A549 (cell line): ENCODE results near the gene CAMTA1. TPM values are rescaled to one million over a fixed set of nuclear protein-coding genes. Genes with fewer than 3 reads are reported as not detected.

ENCODE experiments used
- ATAC-seq, 2 experiments: fragments of 200-7000 bp in 1 of 2; fragments of >200 bp in 1 of 2; cut with Nextera tagmentation in 1 of 2; cut with Tn5 transposase in 1 of 2; 3 replicates each; pipeline versions ENCODE4 v1.8.0 to v1.9.1; 2018 to 2020; ENCODE audit warnings: mild to moderate bottlenecking in 1 of 2, moderate library complexity in 1 of 2
- CTCF ChIA-PET: fragments of 300-600 bp; sonication (Branson Sonifier 250); formaldehyde crosslinking; extraction: SDS; loops from one replicate; lab custom pipeline; 2021; ENCODE audit warnings: antibody characterized with exemption, inconsistent platforms; lab: Yijun Ruan, JAX
- POLR2A ChIA-PET: fragments of 350-600 bp; formaldehyde crosslinking; extraction: SDS; loops from one replicate; lab custom pipeline; 2021; ENCODE audit warnings: antibody characterized with exemption, inconsistent platforms; lab: Yijun Ruan, JAX
- DNase-seq, 2 experiments: peaks; one replicate each; pipeline versions ENCODE4 v3.0.0 to v3.0.0-alpha.2; 2011 to 2016; ENCODE audit warnings: low read depth in 1 of 2, low spot score in 1 of 2
- FAIRE-seq: peaks from 2 replicates; lab custom pipeline; 2011; peaks lifted over from hg19 to GRCh38; lab: Jason Lieb, UNC
- H3K27ac ChIP-seq, 2 experiments: fragments of >200 bp; sonication (Bioruptor Twin); formaldehyde crosslinking; 3 replicates each; pipeline ENCODE4 v1.5.1; 2016 to 2017
- H3K4me1 ChIP-seq: fragments of >200 bp; sonication (Bioruptor Twin); formaldehyde crosslinking; 3 replicates; pipeline ENCODE4 v1.6.1; 2016
- H3K4me2 ChIP-seq: fragments of >200 bp; sonication (Bioruptor Twin); formaldehyde crosslinking; 3 replicates; pipeline ENCODE4 v1.6.1; 2016
- H3K4me3 ChIP-seq: fragments of >200 bp; sonication (Bioruptor Twin); formaldehyde crosslinking; 3 replicates; pipeline ENCODE4 v1.5.1; 2016
- H3K9me3 ChIP-seq: fragments of >200 bp; sonication (Bioruptor Twin); formaldehyde crosslinking; 3 replicates; pipeline ENCODE4 v1.6.1; 2016
- ATOH8 ChIP-seq: fragments of 250-450 bp; sonication (Bioruptor Pico); IDR thresholded peaks from 2 replicates; pipeline ENCODE4 v1.5.0; 2020; ENCODE audit warnings: low read depth, mild to moderate bottlenecking, moderate library complexity
- CBX2 ChIP-seq: fragments of 200-600 bp; sonication (generic); IDR thresholded peaks from 2 replicates; pipeline ENCODE4 v1.6.1; 2016; ENCODE audit warnings: low read depth, mild to moderate bottlenecking, borderline replicate concordance
- CBX8 ChIP-seq: fragments of 200-600 bp; sonication (generic); IDR thresholded peaks from 2 replicates; pipeline ENCODE4 v1.6.1; 2016
- E2F6 ChIP-seq: IDR thresholded peaks from 2 replicates; pipeline ENCODE4 v1.6.1; 2012; ENCODE audit warnings: low read depth, borderline replicate concordance
- ELK1 ChIP-seq: fragments of 150-350 bp; IDR thresholded peaks from 2 replicates; pipeline ENCODE4 v1.6.1; 2014; ENCODE audit warnings: low read depth, mild to moderate bottlenecking, low read length
- ESRRA ChIP-seq: fragments of 150-350 bp; IDR thresholded peaks from 2 replicates; pipeline ENCODE4 v1.6.1; 2014; ENCODE audit warnings: mild to moderate bottlenecking, low read length, borderline replicate concordance
- FOSB ChIP-seq: fragments of 250-450 bp; sonication (Bioruptor Pico); IDR thresholded peaks from 2 replicates; pipeline ENCODE4 v1.5.0; 2020; ENCODE audit warnings: mild to moderate bottlenecking, moderate library complexity
- HOXA7 ChIP-seq: fragments of 250-450 bp; sonication (Bioruptor Pico); IDR thresholded peaks from 2 replicates; pipeline ENCODE4 v1.5.0; 2020; ENCODE audit warnings: mild to moderate bottlenecking, moderate library complexity
- JUNB ChIP-seq: fragments of >200 bp; sonication (Bioruptor Twin); formaldehyde crosslinking; IDR thresholded peaks from 2 replicates; pipeline ENCODE4 v1.6.1; 2016
- KDM1A ChIP-seq: fragments of 200-600 bp; sonication (generic); IDR thresholded peaks from 2 replicates; pipeline ENCODE4 v1.6.1; 2016; ENCODE audit warnings: low read depth, mild to moderate bottlenecking
- KDM5A ChIP-seq: fragments of 200-600 bp; sonication (generic); IDR thresholded peaks from 2 replicates; pipeline ENCODE4 v1.6.1; 2016; ENCODE audit warnings: antibody characterized with exemption, mild to moderate bottlenecking
- MAFK ChIP-seq: fragments of 450-650 bp; IDR thresholded peaks from 2 replicates; pipeline ENCODE4 v1.6.1; 2014; ENCODE audit not compliant: partially characterized antibody
- MAX ChIP-seq: IDR thresholded peaks from 2 replicates; pipeline ENCODE4 v1.6.1; 2012
- MAZ ChIP-seq: fragments of 150-350 bp; IDR thresholded peaks from 2 replicates; pipeline ENCODE4 v1.6.1; 2014; ENCODE audit warnings: antibody characterized with exemption, low read depth, low read length, borderline replicate concordance
- MYC ChIP-seq: IDR thresholded peaks from 2 replicates; pipeline ENCODE4 v1.6.1; 2012; ENCODE audit warnings: mild to moderate bottlenecking, inconsistent platforms, low read length, improper control_type of control experiment, borderline replicate concordance
- RAD21 ChIP-seq, 2 experiments: fragments of >200 bp in 1 of 2; sonication (Bioruptor Twin) in 1 of 2; formaldehyde crosslinking in 1 of 2; IDR thresholded peaks in 1 of 2; conservative IDR thresholded peaks in 1 of 2; 2 replicates in 1 of 2; 3 replicates in 1 of 2; pipeline ENCODE4 v1.6.1; 2012 to 2018; ENCODE audit warnings: inconsistent platforms in 1 of 2
- RNF2 ChIP-seq: fragments of 200-600 bp; sonication (generic); IDR thresholded peaks from 2 replicates; pipeline ENCODE4 v1.6.1; 2016; ENCODE audit warnings: low read depth, mild to moderate bottlenecking, antibody characterized with exemption, moderate library complexity, borderline replicate concordance
- SMC3 ChIP-seq: fragments of >200 bp; sonication (Bioruptor Twin); formaldehyde crosslinking; IDR thresholded peaks from 3 replicates; pipeline ENCODE4 v1.6.1; 2018; ENCODE audit warnings: inconsistent platforms
- SREBF2 ChIP-seq: fragments of 450-650 bp; IDR thresholded peaks from 2 replicates; pipeline ENCODE4 v1.6.1; 2014; ENCODE audit warnings: mild to moderate bottlenecking, moderate library complexity
- TFCP2L1 ChIP-seq: fragments of 250-450 bp; sonication (Bioruptor Pico); IDR thresholded peaks from 2 replicates; pipeline ENCODE4 v1.5.0; 2021; ENCODE audit warnings: mild to moderate bottlenecking
- ZFP36 ChIP-seq: fragments of 450-650 bp; IDR thresholded peaks from 2 replicates; pipeline ENCODE4 v1.6.1; 2014; ENCODE audit warnings: borderline replicate concordance; ENCODE audit not compliant: partially characterized antibody
- ZSCAN20 ChIP-seq: fragments of 250-450 bp; sonication (Bioruptor Pico); IDR thresholded peaks from 2 replicates; pipeline ENCODE4 v1.8.0; 2022; ENCODE audit warnings: mild to moderate bottlenecking, moderate library complexity
- WGBS: methylation state at CpG from one replicate; pipeline ENCODE4 v1.1.6; 2017; ENCODE audit errors: missing lambda C conversion rate; 5-methylcytosine and 5-hydroxymethylcytosine counted together
- polyA plus RNA-seq, 4 experiments: library from polyadenylated mRNA; depleted of rRNA in 3 of 4; stranded (reverse); fragments of >200 nt; fragmentation: RNase III in 1 of 4; extraction: RNeasy Plus Mini Kit Qiagen cat#74134 plus additional on column Dnase treatment in 1 of 4; gene quantifications; 2 replicates in 3 of 4; 3 replicates in 1 of 4; pipeline ENCODE4 v1.2.3, GENCODE V29; 2011 to 2017
- TF ChIP-seq, protein P1 (sequence below): fragments of 250-450 bp; sonication (Bioruptor Pico); IDR thresholded peaks from 2 replicates; pipeline ENCODE4 v1.5.0; 2021; ENCODE audit warnings: mild to moderate bottlenecking, moderate library complexity, borderline replicate concordance
- TF ChIP-seq, protein P2 (sequence below): fragments of 200-600 bp; sonication (generic); IDR thresholded peaks from 2 replicates; pipeline ENCODE4 v1.6.1; 2016; ENCODE audit warnings: antibody characterized with exemption, mild to moderate bottlenecking, moderate library complexity
- TF ChIP-seq, protein P3 (sequence below): fragments of >200 bp; sonication (Bioruptor Twin); formaldehyde crosslinking; IDR thresholded peaks from 3 replicates; pipeline ENCODE4 v1.5.1; 2016

The CAMTA1 gene
- polyA plus RNA-seq, 2 of the 4 experiments (the other 2 are of a cell fraction) = 58.8 to 75.0 TPM

DNA sequence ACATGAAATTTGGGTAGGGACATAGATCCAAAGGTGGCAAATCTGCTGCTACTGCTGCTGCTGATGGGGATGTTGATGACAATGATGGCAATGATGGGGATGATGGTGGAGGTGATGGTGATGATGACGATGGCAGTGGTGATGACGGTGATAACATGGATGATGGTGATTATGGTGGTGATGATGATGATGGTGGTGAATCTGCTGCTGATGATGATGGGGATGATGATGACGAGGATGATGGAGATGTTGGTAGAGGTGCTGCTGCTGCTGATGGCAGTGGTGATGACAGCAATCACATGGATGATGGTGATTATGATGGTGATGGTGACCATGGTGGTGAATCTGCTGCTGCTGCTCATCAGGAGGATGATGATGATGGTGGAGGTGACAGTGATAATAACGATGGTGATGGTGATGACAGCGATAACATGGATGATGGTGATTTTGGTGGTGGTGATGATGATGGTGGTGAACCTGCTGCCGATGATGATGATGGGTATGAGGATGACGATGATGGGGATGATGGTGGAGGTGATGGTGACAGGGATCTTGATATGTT is 644.9 kb downstream of the CAMTA1 start:
- Histone ChIP-seq H3K9me3 (peaks cover 4% of the 10 kb centered on the region; the same call in 1 of the 3 replicates), H3K4me3 (no peak overlapping the region), H3K4me1 (no peaks in the 10 kb centered on the region)
- DNase-seq (no peak), FAIRE-seq (no peak), ATAC-seq (no peak)
- POLR2A ChIA-PET = no interaction called here
- WGBS = 94% methylated on average over 6 of the region's 7 CpGs
- CTCF ChIA-PET = no interaction called here
- TF ChIP-seq TFCP2L1 (CRISPR knock-in tag) (no peak), MYC (no peak), ZFP36 (no peak), KDM1A (no peak), FOSB (no peak), E2F6 (no peak), ZSCAN20 (CRISPR knock-in tag) (no peak), ESRRA (no peak), HOXA7 (CRISPR knock-in tag) (no peak), CBX2 (no peak), SMC3 (no peak), MAFK (no peak), JUNB (no peak), ATOH8 (no peak), MAX (no peak)
- TF ChIP-seq, protein P1, sequence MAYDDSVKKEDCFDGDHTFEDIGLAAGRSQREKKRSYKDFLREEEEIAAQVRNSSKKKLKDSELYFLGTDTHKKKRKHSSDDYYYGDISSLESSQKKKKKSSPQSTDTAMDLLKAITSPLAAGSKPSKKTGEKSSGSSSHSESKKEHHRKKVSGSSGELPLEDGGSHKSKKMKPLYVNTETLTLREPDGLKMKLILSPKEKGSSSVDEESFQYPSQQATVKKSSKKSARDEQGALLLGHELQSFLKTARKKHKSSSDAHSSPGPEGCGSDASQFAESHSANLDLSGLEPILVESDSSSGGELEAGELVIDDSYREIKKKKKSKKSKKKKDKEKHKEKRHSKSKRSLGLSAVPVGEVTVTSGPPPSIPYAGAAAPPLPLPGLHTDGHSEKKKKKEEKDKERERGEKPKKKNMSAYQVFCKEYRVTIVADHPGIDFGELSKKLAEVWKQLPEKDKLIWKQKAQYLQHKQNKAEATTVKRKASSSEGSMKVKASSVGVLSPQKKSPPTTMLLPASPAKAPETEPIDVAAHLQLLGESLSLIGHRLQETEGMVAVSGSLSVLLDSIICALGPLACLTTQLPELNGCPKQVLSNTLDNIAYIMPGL (CRISPR knock-in tag) = no peak
- TF ChIP-seq, all 56 proteins: peak for 0
- Histone ChIP-seq H3K4me2 (no peak overlapping the region), H3K27ac (no peak overlapping the region)

DNA sequence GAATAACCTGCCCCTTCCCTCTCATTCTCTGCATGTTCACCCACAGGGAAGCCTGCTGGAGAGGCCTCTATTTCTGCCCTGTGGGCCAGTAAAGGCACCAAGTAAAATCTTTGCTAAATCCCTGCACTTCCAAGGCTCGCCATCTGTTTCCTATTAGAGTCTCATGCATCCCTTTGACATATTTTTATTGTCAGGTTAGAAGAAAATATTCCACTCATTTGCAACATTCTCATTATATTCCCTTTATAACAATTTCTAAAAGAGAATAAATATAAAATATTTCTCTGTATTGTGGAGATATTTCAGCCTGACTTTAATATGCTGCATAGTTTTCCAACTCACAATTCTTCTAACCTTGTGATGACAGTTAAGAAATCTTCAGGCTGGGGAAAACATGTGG is 645.4 kb downstream of the CAMTA1 start:
- ChIA-PET CTCF (no interaction called here), POLR2A (no interaction called here)
- Histone ChIP-seq H3K4me1 (no peaks in the 10 kb centered on the region), H3K9me3 (peaks cover 4% of the 10 kb centered on the region; the same call in 1 of the 3 replicates), H3K4me2 (no peak overlapping the region), H3K27ac (no peak overlapping the region; a peak in 1 of 6 replicates), H3K4me3 (no peak overlapping the region)
- 80% methylated on average over 1 of the region's 1 CpG for WGBS
- no peak for ATAC-seq
- FAIRE-seq = no peak
- no peak for DNase-seq
- TF ChIP-seq RNF2 (no peak), RAD21 (conservative IDR thresholded peaks at IDR 0.05 in 1 of 2, IDR thresholded peaks at IDR 0.05 in 1 of 2) (no peak), ELK1 (no peak), MAZ (no peak), ATOH8 (no peak), SREBF2 (no peak), KDM5A (no peak), CBX8 (no peak), CBX2 (no peak), FOSB (no peak), MAX (no peak)
- TF ChIP-seq, protein P2, sequence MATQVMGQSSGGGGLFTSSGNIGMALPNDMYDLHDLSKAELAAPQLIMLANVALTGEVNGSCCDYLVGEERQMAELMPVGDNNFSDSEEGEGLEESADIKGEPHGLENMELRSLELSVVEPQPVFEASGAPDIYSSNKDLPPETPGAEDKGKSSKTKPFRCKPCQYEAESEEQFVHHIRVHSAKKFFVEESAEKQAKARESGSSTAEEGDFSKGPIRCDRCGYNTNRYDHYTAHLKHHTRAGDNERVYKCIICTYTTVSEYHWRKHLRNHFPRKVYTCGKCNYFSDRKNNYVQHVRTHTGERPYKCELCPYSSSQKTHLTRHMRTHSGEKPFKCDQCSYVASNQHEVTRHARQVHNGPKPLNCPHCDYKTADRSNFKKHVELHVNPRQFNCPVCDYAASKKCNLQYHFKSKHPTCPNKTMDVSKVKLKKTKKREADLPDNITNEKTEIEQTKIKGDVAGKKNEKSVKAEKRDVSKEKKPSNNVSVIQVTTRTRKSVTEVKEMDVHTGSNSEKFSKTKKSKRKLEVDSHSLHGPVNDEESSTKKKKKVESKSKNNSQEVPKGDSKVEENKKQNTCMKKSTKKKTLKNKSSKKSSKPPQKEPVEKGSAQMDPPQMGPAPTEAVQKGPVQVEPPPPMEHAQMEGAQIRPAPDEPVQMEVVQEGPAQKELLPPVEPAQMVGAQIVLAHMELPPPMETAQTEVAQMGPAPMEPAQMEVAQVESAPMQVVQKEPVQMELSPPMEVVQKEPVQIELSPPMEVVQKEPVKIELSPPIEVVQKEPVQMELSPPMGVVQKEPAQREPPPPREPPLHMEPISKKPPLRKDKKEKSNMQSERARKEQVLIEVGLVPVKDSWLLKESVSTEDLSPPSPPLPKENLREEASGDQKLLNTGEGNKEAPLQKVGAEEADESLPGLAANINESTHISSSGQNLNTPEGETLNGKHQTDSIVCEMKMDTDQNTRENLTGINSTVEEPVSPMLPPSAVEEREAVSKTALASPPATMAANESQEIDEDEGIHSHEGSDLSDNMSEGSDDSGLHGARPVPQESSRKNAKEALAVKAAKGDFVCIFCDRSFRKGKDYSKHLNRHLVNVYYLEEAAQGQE = no peak
- TF ChIP-seq, protein P3, sequence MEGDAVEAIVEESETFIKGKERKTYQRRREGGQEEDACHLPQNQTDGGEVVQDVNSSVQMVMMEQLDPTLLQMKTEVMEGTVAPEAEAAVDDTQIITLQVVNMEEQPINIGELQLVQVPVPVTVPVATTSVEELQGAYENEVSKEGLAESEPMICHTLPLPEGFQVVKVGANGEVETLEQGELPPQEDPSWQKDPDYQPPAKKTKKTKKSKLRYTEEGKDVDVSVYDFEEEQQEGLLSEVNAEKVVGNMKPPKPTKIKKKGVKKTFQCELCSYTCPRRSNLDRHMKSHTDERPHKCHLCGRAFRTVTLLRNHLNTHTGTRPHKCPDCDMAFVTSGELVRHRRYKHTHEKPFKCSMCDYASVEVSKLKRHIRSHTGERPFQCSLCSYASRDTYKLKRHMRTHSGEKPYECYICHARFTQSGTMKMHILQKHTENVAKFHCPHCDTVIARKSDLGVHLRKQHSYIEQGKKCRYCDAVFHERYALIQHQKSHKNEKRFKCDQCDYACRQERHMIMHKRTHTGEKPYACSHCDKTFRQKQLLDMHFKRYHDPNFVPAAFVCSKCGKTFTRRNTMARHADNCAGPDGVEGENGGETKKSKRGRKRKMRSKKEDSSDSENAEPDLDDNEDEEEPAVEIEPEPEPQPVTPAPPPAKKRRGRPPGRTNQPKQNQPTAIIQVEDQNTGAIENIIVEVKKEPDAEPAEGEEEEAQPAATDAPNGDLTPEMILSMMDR = no peak
